LNCAP (cell line): ENCODE data around the gene HEYL.

ENCODE experiments used
- TF ChIP-seq, protein P1 (sequence below): fragments of 450-650 bp; IDR thresholded peaks from 2 replicates; pipeline ENCODE4 v1.5.1; 2017; ENCODE audit warnings: mild to moderate bottlenecking

HEYL gene

DNA sequence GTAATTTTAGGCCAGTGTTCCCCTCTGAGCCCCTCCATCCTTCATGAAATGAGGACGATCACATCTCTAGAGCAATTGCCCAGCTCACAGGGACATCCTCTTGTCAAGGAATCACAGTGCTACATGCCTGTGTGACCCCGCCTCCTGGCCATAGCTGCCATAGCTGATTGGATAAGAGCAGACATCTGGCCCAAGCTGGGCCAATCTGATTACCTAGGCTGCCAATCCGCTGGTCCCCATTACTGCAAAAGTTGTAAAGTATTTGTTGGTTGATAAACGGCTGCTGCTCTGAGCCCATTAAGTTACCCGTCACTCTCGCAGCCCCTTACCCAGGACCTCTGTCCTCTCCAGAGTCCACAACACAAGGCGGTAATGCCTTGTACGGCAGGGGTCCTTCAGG is 24.1 kb upstream of the HEYL start:
- TF ChIP-seq, protein P1, sequence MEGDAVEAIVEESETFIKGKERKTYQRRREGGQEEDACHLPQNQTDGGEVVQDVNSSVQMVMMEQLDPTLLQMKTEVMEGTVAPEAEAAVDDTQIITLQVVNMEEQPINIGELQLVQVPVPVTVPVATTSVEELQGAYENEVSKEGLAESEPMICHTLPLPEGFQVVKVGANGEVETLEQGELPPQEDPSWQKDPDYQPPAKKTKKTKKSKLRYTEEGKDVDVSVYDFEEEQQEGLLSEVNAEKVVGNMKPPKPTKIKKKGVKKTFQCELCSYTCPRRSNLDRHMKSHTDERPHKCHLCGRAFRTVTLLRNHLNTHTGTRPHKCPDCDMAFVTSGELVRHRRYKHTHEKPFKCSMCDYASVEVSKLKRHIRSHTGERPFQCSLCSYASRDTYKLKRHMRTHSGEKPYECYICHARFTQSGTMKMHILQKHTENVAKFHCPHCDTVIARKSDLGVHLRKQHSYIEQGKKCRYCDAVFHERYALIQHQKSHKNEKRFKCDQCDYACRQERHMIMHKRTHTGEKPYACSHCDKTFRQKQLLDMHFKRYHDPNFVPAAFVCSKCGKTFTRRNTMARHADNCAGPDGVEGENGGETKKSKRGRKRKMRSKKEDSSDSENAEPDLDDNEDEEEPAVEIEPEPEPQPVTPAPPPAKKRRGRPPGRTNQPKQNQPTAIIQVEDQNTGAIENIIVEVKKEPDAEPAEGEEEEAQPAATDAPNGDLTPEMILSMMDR = no peak

DNA sequence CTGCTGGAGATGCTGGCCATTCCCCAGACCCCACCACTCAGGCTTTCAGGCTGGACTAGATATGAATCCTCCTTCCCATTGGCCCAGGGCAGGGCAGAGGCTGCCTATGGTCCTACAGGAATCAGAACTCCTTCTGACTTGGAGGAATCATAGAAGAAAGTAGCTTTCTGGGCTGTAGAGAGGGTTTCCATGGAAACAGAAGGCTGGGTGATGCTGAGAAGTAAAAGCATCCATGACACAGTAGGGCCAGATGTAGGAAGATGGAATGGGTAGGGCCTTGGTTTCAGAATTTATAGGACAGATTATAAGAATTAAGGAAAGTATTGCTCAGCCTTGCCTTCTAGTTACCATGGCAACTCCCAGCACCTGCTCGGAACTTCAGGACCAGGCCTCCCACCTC is 23.4 kb upstream of the HEYL start:
- TF ChIP-seq, protein P1 = no peak

DNA sequence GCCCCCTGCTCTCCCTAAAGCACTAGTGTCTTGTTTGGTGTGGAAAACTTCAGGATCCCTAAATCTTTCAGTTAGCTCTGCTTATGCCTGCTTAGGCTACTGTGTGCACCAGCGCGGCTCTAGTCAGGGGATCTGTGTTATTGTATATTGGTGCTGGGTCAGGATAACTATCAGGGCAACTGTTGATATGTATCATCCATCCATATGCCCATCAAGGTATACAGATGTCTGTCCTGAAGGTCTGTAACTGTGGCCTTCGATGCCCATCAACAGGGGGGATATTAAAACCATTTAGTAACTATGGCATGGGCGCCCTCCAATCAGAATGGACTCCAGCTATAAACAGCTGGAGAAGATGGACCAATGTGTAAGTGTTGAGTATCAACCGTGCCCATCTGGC is 20.1 kb upstream of the HEYL start:
- TF ChIP-seq, protein P1 = no peak

DNA sequence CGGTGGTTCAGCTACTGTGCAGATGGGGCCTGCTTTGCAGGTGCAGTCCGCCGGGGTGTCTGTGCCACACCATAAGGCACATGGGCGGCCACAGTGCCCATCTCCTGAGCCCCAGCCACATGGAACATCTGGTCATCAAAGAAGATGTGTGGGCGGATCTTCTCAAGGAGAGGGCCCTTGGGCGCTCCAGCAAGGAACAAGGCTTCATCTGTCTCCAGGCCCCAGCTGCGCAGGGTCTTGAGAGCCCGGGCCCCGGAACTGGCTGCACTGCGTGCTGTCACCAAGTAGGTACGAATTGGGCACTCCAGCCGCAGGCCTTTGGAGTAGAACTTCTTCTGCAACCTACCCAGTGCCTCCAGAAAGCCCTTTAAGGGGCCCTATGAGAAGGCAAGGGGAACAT is 19.7 kb upstream of the HEYL start:
- TF ChIP-seq, protein P1 = no peak

DNA sequence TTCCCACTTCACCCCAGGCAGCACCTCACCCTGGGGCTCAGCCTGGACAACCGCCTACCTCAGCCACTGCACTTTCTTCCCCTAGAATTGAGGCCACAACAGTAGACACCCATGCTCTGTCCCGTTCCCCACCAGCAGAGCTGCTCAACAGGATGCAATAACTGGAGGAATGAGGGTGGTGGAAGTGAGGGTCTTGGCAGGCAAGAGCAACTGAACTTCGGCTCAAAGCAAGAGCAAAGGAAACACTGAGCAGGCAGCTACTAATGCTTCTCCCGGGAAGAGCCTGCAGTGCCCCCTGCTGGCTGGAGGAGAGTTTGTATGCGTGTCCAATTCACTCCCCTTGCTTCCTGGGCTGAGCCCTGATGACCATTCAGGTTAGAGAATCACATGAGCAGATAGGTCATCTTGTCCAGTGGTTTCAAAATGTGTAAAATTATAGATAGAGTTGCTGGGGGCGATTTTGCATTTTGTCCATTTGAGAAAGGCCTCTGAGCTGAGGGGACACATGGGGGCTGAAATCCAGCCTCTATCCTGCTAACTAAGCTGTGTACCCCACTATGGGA is 18.6 kb upstream of the HEYL start:
- TF ChIP-seq, protein P1 = peak; percentile 93

DNA sequence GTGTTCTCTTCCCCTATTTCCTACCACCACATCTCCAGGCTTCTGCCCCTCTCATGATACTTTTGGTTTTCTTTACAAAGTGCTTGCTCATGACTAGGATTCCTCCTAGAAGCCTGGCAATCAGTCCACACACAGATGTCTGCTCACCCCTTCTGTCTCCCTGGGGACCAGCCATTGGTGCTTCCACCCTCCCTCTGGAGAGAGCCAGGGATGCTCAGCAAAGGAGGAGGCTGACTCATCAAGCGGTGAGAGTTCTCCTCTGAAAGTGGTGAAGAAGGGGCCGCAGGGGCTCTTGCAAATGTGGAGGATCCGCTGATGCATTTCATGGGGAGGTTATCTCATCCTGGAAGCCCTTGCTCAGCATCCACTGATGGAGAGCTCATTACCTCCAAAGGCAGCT is 18.0 kb upstream of the HEYL start:
- TF ChIP-seq, protein P1 = no peak

DNA sequence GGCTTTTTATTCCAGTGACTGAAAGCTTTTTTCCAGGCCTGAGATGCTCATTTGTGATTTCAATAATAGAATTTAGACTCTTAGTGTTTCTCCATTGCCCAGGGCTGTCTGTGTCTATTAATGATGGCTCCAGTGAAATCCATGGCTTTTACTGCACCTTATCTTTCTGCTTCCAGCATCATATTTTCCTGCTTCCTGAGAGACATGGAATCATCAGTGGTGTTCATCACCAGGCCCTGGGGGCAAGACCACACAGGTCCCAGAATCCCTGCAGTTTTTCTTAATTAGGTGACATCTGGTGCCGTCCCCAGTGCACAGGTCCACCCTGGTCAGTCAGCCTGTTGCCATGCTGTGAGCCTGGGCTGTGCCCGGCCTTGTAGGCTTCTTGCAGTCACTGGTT is 16.9 kb upstream of the HEYL start:
- TF ChIP-seq, protein P1 = no peak
